ENCODE results near the gene GBP3.
A peak's percentile ranks its signal among the peaks of the same experiment; 100 is the strongest.
"Not testable (repeated sequence)": the region's sequence is repeated elsewhere in the genome, so short reads cannot be mapped to it uniquely, and the experiment has no call there.

GBP3 gene

DNA sequence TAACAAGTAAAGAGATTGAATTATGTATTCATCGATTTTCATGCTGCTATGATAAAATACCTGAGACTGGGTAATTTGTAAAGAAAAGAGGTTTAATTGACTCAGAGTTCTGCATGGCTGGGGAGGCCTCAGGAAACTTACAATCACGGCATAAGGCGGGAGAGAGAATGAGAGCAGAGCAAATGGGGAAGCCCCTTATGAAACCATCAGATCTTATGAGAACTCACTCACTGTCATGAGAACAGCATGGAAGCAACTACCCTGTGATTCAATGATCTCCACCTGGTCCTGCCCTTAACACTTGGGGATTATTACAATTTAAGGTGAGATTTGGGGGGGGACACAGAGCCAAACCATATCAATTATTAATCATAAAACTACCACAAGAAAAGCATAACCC, 3.3 kb upstream of the GBP3 start:
- DNase-seq (ENCODE audit: low read depth, low spot score) = no peak
- H3K9me3 ChIP-seq (ENCODE audit: low read depth, low read length) = no peaks in the 10 kb centered on the region
- no peak overlapping the region for H3K4me3 ChIP-seq
- TF ChIP-seq EZH2 (IDR thresholded peaks at IDR 0.05) = no peak
- TF ChIP-seq POLR2AphosphoS5 (IDR thresholded peaks at IDR 0.05; ENCODE audit: borderline replicate concordance, low read depth, low read length) = no peak
- no peak overlapping the region for H3K27ac ChIP-seq
- no peak overlapping the region for H3K9ac ChIP-seq (ENCODE audit: insufficient read length)
- no peaks in the 10 kb centered on the region for H3K36me3 ChIP-seq (ENCODE audit: insufficient read depth, low read length)

DNA sequence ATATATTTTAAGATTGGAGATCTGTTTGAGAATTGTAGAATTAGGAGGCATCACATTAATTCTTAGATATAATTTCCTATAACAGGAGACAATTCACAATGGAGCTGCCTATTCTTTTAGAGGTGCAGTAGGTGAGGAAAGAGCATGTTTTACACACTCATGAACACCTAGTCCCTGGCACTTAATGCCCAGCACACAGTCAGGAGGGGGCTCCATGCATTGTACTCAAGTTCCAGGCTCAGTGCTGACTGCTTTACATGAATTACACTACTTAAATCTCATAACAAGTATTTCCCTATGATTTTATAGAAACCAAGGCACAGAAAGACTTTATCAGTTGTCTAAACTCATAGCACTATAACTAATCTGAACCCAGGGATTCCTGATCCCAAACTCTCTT, 360 bp upstream of the GBP3 start:
- no peak overlapping the region for H3K27ac ChIP-seq
- DNase-seq (ENCODE audit: low read depth, low spot score) = no peak
- H3K4me3 ChIP-seq = peak overlapping the region; percentile 60
- H3K9me3 ChIP-seq (ENCODE audit: low read depth, low read length) = no peaks in the 10 kb centered on the region
- peak overlapping the region; percentile 19 for H3K9ac ChIP-seq (ENCODE audit: insufficient read length)
- no peaks in the 10 kb centered on the region for H3K36me3 ChIP-seq (ENCODE audit: insufficient read depth, low read length)
- TF ChIP-seq EZH2 (IDR thresholded peaks at IDR 0.05) (no peak), POLR2AphosphoS5 (IDR thresholded peaks at IDR 0.05; ENCODE audit: borderline replicate concordance, low read depth, low read length) (no peak), FOXP2 (optimal IDR thresholded peaks at IDR 0.05; ENCODE audit: control extremely low read depth, extremely low read length, insufficient read depth) (no peak)

DNA sequence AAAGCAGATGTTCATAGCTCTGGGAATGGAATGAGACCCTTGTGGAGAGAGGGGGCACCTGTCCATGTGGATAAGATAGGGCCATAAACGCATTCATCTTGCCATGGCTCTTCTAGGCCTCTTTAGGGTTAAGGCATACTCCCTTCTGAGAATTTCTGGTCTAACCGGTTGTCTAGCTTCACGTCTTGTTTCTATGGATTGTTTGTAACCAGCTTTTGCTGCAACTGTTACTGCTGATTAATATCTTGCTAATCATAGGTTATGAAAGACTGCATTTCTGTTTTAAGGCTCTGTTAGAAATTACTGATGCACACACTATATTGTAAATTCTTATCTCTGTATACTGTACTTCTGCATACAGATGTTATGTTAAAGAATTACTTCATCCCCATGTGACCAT, 4.3 kb downstream of the GBP3 start:
- not testable (repeated sequence) for H3K9me3 ChIP-seq (ENCODE audit: low read depth, low read length); H3K9ac ChIP-seq (ENCODE audit: insufficient read length); H3K27ac ChIP-seq; DNase-seq (ENCODE audit: low read depth, low spot score); H3K36me3 ChIP-seq (ENCODE audit: insufficient read depth, low read length); H3K4me3 ChIP-seq

DNA sequence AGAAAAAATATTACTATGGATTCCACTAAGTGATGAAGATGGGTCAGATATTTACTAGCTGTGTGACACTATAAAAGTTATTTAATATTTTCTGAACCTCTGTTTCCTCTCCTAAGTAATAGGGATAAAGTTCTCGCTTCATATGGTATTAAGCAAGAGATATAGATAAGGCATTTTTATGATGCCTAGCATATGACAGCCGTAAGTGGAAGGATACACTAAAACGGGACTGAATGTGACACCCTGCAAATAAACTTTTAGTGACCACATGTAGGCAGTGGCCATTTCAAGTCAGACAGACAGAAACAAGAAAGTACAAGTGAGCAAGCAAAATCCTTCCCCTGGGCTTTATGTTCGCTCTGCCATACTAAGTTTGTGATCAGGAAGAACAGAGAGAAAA, 14.2 kb downstream of the GBP3 start:
- no peak overlapping the region for H3K27ac ChIP-seq
- no peak for DNase-seq (ENCODE audit: low read depth, low spot score)
- no peaks in the 10 kb centered on the region for H3K36me3 ChIP-seq (ENCODE audit: insufficient read depth, low read length)
- H3K9ac ChIP-seq (ENCODE audit: insufficient read length) = no peak overlapping the region
- TF ChIP-seq POLR2AphosphoS5 (IDR thresholded peaks at IDR 0.05; ENCODE audit: borderline replicate concordance, low read depth, low read length) = no peak
- TF ChIP-seq FOXP2 (optimal IDR thresholded peaks at IDR 0.05; ENCODE audit: control extremely low read depth, extremely low read length, insufficient read depth) = no peak
- TF ChIP-seq EZH2 (IDR thresholded peaks at IDR 0.05) = no peak
- no peak overlapping the region for H3K4me3 ChIP-seq
- no peaks in the 10 kb centered on the region for H3K9me3 ChIP-seq (ENCODE audit: low read depth, low read length)

DNA sequence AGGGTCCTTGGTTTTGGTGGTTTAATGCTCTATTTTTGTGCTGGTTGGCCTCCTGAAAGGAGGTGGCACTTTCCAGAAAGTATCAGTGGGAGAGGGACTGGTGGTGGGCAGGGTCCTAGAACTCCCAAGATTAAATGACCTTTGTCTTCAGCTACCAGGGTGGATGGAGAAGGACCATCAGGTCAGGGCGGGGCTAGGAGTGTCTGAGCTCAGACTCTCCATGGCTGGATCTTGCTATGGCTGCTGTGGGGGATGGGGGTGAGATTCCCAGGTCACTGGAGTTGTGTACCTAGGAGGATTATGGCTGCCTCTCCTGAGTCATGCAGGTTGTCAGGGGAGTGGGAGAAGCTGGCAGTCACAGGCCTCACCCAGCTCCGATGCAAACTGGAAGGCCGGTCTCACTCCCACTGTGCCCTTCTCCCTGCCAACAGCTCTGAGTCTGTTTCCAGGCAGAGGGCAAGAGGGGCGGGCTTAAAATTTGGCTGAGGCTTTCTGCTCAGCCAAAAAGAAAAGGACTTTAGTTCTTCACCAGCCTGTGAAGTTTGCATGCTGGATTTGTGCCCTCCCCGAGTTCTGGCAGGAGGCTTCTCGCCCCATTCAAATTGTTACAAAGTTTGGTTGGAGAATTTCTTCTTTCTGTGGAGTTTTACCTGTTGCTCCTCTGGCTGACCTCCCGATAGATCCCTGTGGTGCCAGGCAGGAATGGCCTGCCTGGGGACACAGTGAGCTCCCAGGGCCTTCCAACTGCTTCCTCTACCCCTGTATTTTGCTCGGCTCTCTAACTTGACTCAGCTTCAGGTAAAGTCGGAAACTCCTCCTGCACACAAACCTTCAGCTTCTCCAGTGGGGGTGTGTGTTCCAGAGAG, 17.1 kb downstream of the GBP3 start:
- Histone ChIP-seq H3K9ac (ENCODE audit: insufficient read length) (no peak overlapping the region), H3K36me3 (ENCODE audit: insufficient read depth, low read length) (no peaks in the 10 kb centered on the region), H3K9me3 (ENCODE audit: low read depth, low read length) (no peaks in the 10 kb centered on the region), H3K4me3 (no peak overlapping the region), H3K27ac (no peak overlapping the region)
- no peak for TF ChIP-seq EZH2 (IDR thresholded peaks at IDR 0.05)
- TF ChIP-seq POLR2AphosphoS5 (IDR thresholded peaks at IDR 0.05; ENCODE audit: borderline replicate concordance, low read depth, low read length) = no peak
- no peak for TF ChIP-seq FOXP2 (optimal IDR thresholded peaks at IDR 0.05; ENCODE audit: control extremely low read depth, extremely low read length, insufficient read depth)
- no peak for DNase-seq (ENCODE audit: low read depth, low spot score)

DNA sequence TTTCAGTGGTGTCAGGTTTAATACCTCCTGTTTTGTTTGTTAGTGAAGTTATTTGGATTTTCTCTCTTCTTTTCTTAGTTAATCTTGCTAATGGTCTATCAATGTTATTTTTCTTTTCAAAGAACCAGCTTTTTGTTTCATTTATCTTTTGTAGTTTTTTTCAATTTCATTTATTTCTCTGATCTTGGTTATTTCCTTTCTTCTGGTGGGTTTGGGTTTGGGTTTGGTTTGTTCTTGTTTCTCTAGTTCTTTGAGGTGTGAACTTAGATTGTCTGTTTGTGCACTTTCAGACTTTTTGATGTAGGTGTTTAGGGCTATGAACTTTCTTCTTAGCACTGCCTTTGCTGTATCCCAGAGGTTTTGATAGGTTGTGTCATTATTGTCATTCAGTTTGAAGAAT, 20.5 kb downstream of the GBP3 start:
- not testable (repeated sequence) for H3K9me3 ChIP-seq (ENCODE audit: low read depth, low read length); H3K4me3 ChIP-seq; DNase-seq (ENCODE audit: low read depth, low spot score); H3K9ac ChIP-seq (ENCODE audit: insufficient read length); H3K27ac ChIP-seq; H3K36me3 ChIP-seq (ENCODE audit: insufficient read depth, low read length)

DNA sequence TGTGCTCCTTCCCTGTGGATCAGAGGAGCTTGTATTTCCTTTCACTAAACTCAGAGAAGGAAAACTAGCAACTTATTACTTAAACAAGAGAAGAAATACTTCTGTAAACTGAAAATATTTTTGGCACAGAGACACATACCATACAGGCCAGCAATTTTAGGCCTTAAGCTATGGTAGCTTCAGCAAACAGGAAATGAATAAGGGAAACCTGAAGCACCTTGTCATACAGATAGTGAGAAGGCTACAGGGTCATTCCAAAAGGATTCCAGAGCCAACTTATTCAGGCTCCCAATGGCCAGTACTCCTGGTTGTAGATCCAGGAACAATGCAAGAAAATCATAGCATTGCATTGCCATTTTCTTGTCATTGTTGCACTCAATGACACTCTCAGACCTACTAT, 21.2 kb downstream of the GBP3 start:
- Histone ChIP-seq H3K27ac (no peak overlapping the region), H3K9ac (ENCODE audit: insufficient read length) (no peak overlapping the region), H3K36me3 (ENCODE audit: insufficient read depth, low read length) (no peaks in the 10 kb centered on the region), H3K9me3 (ENCODE audit: low read depth, low read length) (no peaks in the 10 kb centered on the region), H3K4me3 (no peak overlapping the region)
- DNase-seq (ENCODE audit: low read depth, low spot score) = no peak
- no peak for TF ChIP-seq POLR2AphosphoS5 (IDR thresholded peaks at IDR 0.05; ENCODE audit: borderline replicate concordance, low read depth, low read length)
- no peak for TF ChIP-seq EZH2 (IDR thresholded peaks at IDR 0.05)
- no peak for TF ChIP-seq FOXP2 (optimal IDR thresholded peaks at IDR 0.05; ENCODE audit: control extremely low read depth, extremely low read length, insufficient read depth)

DNA sequence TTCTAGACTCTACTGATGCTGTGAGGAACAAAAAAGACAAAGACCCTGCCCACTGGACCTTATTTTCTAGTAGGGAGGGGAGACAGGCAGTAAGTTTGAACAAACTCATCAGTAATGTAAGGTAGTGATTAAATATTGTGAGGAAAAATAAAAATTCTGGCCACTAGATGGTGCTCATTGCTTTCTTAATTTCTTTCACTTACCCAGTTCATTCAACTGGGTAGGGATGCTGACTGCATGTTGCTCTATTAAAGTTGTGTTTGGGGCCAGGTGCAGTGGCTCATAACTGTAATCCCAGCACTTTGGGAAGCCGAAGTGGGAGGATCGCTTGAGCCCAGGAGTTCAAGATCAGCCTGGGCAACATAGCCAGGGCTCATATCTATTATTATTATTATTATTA, 23.9 kb downstream of the GBP3 start:
- DNase-seq (ENCODE audit: low read depth, low spot score) = peak; percentile 77
- TF ChIP-seq POLR2AphosphoS5 (IDR thresholded peaks at IDR 0.05; ENCODE audit: borderline replicate concordance, low read depth, low read length) (no peak), EZH2 (IDR thresholded peaks at IDR 0.05) (no peak), FOXP2 (optimal IDR thresholded peaks at IDR 0.05; ENCODE audit: control extremely low read depth, extremely low read length, insufficient read depth) (no peak)
- Histone ChIP-seq H3K9ac (ENCODE audit: insufficient read length) (no peak overlapping the region), H3K4me3 (no peak overlapping the region), H3K36me3 (ENCODE audit: insufficient read depth, low read length) (no peaks in the 10 kb centered on the region), H3K9me3 (ENCODE audit: low read depth, low read length) (no peaks in the 10 kb centered on the region), H3K27ac (no peak overlapping the region)

DNA sequence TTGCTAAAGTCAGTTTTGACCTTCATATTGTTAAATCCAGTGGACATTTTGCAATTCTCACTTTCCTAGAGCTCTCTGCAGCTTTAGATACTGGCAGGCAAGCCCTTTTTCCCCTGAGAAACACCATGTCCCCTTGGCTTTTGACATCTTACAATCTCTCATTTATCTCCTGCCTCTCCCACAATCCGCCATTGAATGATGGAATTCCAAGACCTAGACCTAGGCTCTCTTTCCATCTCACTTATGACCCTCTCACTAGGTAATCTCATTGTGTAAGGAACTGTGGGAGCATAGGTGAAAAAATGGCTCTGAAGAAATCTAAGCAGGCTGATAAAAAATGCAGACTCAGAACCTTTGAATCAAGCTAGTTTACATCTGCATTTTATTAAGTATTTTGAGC, 32.2 kb downstream of the GBP3 start:
- DNase-seq (ENCODE audit: low read depth, low spot score) = no peak
- H3K27ac ChIP-seq = peak overlapping the region; percentile 20; the same call in 1 of the 2 replicates
- peak overlapping the region; percentile 96 for H3K9ac ChIP-seq (ENCODE audit: insufficient read length)

More for the DNA sequence above, 32.2 kb downstream of the GBP3 start:
- Histone ChIP-seq H3K9me3 (ENCODE audit: low read depth, low read length) (no peaks in the 10 kb centered on the region), H3K4me3 (peak overlapping the region; percentile 82), H3K36me3 (ENCODE audit: insufficient read depth, low read length) (peaks cover 46% of the 10 kb centered on the region)
- TF ChIP-seq POLR2AphosphoS5 (IDR thresholded peaks at IDR 0.05; ENCODE audit: borderline replicate concordance, low read depth, low read length) (no peak), EZH2 (IDR thresholded peaks at IDR 0.05) (no peak), FOXP2 (optimal IDR thresholded peaks at IDR 0.05; ENCODE audit: control extremely low read depth, extremely low read length, insufficient read depth) (no peak)

All from SK-N-MC (cell line).